ENCODE data around the gene RPRD1A.

GRCh38 chr18:36107477-36107876 lies 40.1 kb upstream of the RPRD1A start:
- TF ChIP-seq POLR2A (IDR thresholded peaks at IDR 0.05): no peak
- TF ChIP-seq CTCF (IDR thresholded peaks at IDR 0.05): no peak

Measured in sigmoid colon (tissue), 3 donors.